Fibroblast of upper back skin (primary cell): Measurements from ENCODE around the gene CRPPA.
A peak's percentile ranks its signal among the peaks of the same experiment; 100 is the strongest.
"Not testable (repeated sequence)": the region's sequence is repeated elsewhere in the genome, so short reads cannot be mapped to it uniquely, and the experiment has no call there.

Source experiments
- DNase-seq: peaks from one replicate; pipeline ENCODE4 v3.0.0-alpha.2; 2013

CRPPA gene

DNA sequence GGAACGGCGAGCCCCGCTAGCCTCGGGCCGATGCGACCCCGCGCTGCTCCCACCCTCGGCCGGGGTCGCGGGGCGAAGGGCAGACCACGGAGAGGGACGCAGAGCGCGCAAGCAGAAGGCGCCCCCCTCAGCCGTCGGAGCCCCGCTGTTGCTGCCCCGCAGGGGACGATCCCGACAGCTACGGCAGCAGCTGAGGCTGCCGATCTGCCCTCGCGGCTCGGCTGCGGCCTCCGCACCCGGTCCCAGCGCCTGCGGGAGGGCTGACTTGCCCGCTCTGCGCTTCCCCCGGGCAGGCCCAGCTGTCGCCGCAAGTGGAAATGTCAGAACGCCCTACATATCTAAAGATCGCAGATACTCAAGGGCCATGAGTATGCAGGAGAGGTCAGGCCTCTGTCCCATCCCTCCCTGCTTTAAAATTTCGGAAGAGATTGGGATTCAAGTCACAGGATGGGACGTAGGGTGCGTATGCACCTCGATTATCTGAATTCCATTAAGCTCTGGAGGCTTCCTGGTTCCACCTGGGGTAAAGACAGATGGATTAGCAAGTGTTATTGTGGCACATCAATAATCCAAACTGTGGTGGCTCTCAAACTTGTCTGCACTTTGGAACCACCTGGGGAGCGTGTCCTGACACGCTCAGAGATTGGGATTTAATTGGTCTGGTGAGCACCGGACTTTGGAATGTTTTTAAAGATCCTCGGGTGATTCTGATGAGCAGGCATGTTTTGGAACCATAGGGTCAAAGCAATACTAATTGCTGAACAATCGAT lies at the start of gene CRPPA:
TSS of gene CRPPA (minus strand) at position 206 of the 770 bp plus-strand sequence. CDS start 216 bp downstream, outside the sequence.
- DNase-seq = peak; percentile 45

DNA sequence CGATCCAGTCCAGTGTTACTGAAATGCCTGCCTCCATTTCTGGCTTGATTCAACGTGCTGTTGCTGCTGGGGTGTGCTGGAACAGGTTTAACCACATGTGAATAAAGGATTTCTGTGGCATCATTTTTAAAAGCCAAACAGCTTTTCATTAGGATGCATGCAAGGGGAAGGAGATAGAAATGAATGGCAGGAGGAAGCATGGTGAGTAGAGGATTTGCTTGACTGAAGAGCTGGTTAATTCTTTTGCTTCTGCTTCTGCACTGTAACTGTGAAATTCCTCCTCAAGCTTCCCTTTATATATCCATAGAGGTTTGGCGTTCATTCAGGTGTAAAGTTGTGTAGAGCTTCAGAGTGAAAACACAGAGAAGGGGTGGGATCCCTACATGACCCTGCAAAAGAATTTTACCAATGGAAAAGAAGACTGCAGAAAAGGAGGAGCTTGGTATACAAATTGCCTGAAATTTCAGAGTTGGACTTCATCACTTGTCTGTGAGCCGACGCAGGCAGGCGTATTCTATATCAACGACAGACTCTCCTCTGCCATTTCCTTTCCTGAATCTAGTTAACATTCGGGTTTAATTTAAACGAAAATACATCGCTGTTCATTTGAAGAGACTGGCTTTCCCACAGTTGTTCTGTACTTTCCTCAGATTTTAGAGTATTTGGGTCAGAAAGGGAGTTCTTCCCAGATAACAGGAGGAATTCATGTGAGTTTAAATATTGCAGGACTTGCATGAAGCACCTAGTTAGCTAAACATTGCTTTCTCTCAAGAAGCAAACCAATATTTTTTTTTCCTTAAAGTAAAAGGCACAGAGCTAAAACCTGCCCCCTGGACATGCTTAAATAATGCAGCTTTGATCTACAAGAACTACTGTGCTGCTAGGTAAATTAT lies 44.4 kb upstream of the CRPPA start, which contains the start of gene SOSTDC1:
TSS of gene SOSTDC1 (minus strand) at position 270 of the 893 bp plus-strand sequence. CDS start at position 200, 70 bp downstream.
- peak; percentile 31 for DNase-seq

DNA sequence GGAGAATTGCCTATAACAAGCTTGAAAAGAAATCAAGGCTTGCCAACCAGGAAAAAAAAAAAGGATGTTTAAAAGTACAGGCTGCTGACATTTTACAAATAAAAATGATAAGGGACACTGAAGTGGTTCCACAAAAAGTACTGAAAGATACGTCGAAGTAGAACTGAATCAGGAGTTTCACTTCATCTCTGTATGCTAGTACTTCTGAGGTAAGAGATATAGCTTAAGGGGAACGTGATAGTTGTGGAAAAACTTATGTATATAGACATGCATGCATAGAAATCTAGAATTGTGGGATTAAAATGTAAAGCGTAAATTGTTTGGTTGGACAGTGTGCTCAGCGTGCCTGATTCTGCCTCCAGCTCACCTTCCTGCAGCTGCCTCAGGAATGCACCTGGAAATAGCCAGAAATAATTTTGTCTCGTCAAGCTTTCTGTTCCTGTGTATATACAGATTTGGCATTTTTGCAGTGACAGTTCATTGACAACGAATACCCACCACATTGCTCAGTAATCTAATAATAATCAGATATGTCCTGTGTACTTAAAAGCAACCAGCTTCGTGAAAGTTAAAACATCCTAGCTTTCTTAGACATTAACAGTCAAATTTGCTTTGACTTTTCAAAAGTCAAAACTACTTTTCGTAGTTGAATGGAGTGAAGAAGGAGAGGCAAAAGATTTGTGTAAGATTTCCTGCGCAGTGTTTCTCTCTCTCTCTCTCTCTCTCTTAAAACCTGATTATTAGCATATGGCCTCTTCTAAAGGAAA lies 42.8 kb upstream of the CRPPA start:
- DNase-seq = no peak

DNA sequence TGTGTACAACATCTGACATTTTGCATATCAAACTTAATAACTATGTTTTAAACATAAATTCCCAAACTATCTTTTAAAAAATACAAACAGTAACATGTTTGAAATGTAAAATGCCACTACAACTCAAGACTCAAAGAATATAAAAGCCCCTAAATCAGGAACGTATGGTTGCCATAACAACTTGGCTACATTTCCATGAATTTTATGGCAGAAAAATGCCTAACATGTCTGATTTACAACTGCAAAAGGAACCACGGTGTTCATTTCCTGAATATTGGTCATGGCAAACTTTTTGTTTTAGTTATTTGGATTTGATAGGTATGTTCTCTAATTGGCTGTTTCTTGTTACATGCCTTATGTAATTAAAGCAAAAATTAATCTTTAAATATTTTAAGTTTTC lies 42.2 kb upstream of the CRPPA start:
- peak; percentile 55 for DNase-seq

DNA sequence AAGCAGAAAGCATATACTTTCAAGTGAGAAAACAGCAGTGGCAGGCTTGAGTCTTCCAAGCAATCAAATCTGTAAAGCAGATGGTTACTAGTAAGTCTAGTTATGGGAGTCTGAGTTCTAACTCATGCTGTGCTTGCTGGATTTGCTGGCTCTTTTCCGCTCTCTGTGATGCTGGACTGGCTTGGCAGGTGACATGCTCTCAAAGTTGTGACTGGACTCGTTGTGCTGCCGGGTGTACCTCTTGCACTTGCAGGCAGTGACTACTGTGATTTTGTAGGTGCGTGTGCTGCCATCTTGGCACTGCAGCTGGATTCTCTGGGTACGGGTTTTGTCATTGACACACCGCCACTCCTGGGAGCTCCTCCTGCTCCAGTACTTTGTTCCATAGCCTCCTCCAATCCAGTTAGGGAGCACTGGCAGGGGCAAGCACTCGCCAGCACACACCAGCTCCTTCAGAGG lies 41.1 kb upstream of the CRPPA start:
- no peak for DNase-seq

DNA sequence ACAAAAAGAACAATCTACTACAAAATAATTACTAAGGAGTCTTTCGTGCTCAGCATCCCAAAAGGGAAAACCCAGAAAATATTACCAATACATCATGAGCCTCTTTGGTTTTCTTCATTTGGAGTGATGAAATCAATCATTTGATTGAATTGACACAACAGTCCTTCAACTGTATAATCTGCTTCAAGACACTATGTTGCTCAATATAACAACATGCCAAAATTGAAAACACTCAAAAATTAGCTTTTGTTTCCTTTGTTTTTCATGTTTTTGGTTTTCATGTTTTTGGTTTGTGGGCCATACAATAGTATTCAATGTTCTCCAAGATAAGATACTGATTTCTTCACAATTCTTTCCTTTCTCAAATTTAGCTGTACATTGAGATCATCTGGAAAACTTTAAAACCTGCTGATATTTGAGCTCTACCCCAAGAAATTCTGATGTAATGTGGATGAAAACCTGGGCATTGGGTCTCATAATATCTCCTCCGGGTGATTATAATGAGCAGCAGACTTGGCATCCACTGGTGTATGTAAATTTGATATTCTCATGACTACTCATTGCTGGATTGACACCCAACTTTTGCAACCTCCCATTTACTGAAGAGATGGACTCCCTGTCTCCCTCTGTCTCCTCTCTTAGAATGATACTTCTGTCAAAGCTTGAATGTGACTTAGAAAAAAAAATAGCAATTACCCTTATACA lies 39.6 kb upstream of the CRPPA start:
- peak; percentile 51 for DNase-seq

DNA sequence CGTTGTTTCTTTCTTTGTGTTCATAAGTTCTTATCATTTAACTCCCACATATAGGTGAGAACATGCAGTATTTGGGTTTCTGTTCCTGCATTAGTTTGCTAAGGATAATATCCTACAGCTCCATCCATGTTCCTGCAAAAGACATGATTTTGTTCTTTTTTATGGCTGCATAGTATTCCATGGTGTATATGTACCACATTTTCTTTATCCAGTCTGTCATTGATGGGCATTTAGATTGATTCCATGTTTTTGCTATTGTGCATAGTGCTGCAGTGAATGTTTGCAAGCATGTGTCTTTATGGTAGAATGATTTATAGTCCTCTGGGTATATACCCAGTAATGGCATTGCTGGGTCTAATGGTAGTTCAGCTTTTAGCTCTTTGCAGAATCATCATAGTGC lies 35.0 kb upstream of the CRPPA start:
- DNase-seq = not testable (repeated sequence)

DNA sequence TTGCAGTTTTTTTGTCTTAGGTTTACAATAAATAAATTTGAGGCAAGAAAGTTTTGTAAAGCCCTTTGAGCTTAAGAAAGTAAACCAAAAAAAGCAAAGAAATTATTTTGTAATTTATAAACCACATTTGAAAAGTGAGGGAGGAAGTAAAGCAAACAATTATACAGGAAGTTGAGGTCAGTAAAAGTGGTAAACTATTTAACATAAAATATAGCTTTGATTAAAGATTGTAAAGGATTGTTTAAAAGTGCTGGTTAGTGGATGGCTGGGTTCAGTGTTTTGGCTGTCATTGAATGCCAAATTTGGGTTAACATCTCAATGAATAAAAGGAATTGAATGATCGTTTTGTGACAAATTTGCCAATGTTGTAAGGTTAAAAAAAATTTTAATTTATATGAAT lies 34.3 kb upstream of the CRPPA start:
- no peak for DNase-seq

DNA sequence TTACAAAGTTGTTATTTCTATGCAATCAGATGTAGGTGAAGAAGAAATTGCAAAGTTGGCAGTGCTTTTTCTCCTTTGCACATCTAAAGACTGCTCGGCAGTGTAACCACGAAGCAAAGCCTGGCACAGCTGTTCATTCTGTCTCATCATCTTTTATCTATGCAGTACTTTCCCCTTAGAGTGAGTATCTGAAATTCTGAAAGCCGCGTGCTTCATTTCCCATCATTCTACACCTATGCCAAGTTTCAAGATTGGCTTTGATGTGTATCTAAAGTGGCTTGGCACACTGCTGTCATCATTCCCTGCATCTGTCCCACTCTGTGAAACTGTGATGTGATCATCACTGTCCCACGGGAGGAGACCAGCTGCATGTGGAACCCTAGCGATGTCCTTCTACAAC lies 29.0 kb upstream of the CRPPA start:
- no peak for DNase-seq

DNA sequence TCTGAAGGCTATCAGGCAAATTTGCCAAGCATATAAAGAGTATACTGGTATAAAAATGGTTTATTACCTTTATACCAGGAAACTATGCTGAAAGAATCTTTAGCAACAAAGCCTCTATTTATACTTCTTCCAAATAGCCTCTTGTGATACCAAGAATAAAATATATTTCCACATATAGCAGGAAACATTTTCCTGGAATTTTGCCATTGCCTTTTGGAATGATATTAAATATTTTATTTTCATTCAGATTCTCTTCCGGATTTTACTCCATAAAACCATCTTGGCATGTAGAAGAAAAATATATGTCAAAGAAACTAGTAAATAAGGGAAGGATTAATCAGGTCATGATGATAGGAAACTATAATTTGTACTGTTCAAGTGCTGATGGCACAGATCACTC lies 26.5 kb upstream of the CRPPA start:
- no peak for DNase-seq

DNA sequence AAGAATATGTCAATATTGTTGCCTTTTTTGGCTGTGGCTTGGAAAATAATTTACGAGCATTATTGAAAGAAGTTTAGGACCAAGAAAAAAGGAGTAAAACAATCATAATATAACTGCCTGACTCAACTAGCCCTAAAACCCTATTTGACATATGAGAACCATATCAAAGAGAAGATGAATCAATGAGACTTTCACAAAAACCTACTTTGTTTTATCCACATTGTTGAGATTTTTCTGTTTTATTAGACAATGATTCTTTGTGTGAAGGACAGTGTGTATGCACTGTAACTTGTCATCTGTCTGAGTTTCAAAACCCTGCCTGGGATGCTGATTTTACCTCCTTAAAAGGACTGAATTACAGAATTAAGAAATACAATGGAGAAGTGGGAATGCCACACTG lies 25.2 kb upstream of the CRPPA start:
- DNase-seq = no peak

DNA sequence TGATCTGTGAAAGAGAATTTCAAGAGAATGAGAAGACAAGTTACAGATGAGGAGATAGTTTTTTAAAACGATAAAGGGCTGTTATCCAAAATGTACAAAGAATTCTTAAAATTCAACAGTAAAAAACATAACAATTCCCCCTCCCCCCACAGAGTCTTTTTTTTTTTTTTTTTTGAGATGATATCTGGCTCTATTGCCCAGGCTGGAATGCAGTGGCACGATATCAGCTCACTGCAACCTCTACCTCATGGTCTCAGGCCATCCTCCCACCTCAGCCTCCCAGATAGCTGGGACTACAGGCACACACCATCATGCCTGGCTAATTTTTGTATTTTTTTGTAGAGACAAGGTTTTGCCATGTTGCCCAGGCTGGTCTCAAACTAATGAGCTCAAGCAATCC lies 22.5 kb upstream of the CRPPA start:
- not testable (repeated sequence) for DNase-seq

DNA sequence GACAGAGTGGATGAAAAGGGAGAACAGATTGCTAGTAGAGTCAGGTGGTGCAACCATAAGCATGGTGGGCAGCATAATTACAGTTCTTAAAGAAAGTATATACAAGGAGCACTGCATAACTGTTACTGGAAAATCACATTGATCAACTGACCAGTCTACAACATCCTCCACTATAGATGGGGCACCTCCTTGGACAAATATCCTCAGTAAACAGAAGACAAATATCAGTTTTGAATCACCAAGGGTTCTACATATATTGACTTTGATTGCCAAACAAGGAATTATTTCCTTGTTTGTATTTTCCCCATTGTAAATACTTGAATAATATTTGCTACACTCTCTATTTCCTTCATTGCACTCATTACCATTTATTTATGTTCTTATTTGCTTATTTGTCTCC lies 17.6 kb upstream of the CRPPA start:
- DNase-seq = no peak

DNA sequence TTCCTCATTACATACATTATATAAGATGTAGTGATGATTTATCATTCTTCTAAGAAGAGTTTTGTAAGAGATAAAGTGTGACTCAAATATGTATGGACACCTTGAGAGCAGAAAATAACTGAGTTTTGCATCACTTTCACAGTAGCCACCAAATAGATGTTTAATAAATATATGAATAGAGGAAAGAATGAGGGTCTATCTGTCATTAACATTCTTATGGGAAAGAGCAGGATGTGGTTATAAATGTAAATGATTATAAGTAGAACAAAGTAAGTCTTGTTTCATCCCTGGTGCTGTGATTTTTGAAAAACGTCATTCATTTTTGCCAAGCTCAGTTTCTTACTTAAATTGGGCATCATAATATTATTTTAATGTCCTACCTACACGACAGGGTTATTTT lies 15.0 kb upstream of the CRPPA start:
- DNase-seq = no peak

DNA sequence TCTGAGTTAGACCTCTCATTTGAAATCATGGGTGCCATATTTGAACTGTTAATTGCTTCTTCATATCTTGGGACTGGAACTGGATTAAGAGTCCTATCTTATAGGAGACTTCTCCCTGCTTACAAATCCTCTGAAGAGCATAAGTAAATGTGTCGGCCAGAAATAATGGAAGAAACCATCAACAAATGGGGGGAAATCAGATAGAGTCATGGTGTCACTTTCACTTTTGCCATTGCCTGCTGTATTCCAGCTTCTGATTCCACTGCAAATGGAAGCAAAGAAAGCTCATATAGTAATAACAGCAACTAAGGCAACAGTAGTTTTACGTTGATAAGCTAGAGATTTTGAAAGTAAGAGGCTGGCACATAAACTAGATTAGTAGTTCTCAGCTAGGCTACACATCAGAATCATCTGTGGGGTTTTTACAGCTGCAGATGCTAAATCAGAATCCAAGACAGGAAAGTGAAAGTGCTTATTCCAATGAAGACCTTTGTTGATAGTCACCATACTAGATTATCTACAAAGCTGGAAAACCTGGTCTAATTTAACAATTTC lies 12.3 kb upstream of the CRPPA start:
- no peak for DNase-seq

DNA sequence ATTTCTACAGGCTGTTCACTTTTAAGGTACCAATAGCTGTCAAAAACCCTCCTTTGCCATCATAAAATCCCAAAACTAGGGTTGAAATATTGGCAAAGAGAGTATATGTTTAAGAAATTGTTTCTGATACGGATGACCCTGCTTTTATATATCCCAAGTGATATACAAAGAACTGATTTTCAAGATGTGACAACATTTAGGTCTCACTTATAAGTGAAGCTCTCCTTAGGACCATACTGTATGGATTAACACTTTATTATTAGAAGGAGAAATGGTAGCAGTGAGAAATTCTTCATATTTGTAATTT lies 11.0 kb upstream of the CRPPA start:
- DNase-seq = no peak

DNA sequence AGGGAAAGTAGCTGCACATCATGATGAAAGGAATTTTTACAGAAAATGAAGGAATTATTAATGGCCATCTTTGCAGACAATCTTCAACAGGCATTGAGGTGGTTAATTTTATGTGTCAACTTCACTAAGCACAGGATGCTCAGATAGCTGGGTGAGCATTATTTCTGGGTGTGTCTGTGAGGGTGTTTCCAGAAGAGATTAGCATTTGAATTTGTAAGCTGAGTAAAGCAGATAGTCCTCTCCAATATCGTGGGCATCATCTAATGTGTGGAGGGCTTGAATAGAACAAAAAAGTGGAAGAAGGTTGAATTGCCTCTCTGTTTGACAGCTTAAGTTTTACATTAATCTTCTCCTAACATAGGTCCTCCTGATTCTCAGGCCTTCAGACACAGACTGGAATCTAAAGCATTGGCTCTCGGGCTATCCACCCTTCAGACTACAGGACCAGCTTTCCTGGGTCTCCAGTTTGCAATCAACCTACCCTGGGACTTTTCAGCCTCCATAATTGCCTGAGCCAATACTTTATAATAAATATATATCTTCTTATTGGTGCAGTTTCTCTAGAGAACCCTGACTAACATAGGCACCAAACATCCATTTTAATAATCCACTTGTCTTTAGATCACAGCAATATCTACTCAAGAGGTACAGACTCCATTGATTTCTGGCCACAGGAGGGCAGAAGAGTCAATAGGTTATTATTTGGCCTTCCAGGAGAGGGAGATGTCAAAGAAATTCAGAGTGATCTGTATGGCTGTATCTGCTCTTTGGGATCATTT lies 10.5 kb upstream of the CRPPA start:
- peak; percentile 40 for DNase-seq

DNA sequence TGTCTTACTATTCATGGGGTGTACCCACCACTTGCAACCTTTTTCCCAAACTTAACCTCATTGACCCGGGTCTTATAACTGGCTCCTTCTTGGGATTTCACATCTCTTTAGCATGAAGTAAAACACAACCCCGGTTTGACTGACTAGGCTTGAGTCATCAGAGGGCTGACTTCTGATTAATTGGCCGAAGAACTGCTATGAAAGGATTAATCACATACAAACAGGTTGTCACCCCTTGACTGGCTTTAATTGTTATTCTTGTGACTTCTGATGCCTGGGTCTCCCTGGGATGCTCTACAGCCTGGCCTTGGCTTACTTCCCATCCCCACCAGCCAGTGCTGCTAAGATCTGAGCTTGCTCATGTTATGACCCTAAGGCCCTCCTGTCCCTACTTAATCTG lies 8.8 kb upstream of the CRPPA start:
- no peak for DNase-seq

DNA sequence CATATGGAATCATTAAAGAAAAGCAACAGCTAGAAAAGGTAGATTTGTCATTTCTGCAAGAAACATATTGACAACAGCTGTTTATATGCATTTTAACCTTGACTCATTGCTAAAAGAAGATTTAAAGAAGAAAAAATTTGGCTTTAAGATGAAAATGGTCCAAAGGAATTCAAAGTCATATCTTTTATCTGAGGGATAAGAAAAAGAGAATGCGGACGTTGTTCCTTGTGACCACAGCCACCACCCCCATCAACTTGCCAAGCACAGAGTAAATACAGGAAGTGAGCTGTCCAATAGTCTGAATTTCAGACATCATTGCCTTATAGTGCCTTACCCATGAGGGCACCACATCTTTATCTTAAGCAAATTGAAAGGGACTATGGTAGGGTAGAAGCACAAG lies 7.3 kb upstream of the CRPPA start:
- DNase-seq = peak; percentile 87

DNA sequence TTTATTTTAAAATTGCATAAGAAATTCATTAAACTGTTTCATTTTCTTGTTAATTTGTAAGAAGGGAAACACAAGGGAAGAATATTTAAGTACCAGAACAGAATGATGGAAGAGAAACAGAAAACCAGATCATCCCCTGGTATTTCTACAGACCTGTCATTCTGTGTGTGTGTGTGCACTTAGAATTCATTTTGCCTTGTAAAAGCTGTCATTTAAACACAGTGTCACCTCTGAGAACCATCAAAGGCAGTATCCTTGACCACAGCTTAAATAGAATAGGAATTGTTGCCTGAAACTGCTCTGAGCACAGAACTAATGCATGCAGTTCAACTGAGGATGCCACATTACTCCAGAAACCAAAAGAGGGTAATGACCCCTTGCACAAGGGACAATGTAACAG lies 6.8 kb upstream of the CRPPA start:
- no peak for DNase-seq

DNA sequence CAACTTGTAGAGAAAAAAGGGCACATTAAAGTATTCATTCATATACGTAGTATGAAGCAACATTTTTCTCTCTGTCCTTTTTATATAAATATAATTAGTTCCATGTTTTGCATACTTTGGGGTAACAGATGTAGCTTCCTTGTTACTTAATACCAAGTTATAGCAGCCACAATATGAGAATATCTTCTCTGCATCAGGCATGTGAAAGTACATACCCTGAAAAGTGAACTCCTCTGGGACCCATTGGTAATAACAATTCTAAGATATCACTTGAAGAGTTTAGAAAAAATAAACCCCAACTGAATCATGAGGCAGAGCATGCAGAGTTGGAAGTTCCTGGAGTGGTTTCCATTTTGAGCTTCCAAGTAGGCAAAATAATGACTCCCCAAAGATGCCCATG lies 2.4 kb upstream of the CRPPA start:
- DNase-seq = peak; percentile 71

DNA sequence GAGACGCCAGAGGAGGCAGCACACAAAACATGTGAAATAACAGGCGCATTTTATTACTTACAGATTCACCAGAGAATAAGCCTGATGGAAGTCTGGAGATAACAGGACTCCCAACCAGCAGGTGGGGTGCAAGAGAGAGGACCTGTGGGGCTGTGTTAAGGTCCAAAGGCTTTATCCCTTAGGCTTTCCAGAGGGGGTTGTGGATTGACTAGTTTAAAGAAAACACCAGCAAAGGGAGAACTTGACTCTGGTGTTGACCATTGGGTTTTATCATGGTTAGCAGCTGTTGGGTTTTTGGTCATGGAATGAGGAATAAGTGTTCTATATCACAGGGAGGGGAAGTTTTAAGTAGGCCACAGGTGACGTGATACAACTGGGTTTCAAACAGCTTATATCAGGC lies 1.6 kb upstream of the CRPPA start:
- DNase-seq = no peak
